ENCODE data around the gene LBP. TPM values are rescaled to one million over a fixed set of nuclear protein-coding genes. Genes with fewer than 3 reads are reported as not detected.

LBP gene
- total and polyA plus RNA-seq, 2 donors (not counting 1 experiment from before 2014, with no cell fraction given) = 0.08 to 0.17 TPM

- no peak overlapping the region for H3K4me3 ChIP-seq (replicated peaks in 1 of 4; ENCODE audit: control extremely low read depth in 1 of 4, insufficient read depth in 1 of 4, low read depth in 3 of 4, low read length in 4 of 4)
- no peak for TF ChIP-seq EZH2 (IDR thresholded peaks at IDR 0.05; ENCODE audit: low read length, missing control alignments)
- no peak for TF ChIP-seq CTCF (conservative IDR thresholded peaks at IDR 0.05 in 1 of 2, IDR thresholded peaks at IDR 0.05 in 1 of 2; ENCODE audit: low read depth in 1 of 2, low read length in 2 of 2)
- DNase-seq (ENCODE audit: low read depth in 2 of 2) = no peak
- no peaks in the 10 kb centered on the region for H3K79me2 ChIP-seq (ENCODE audit: control insufficient read depth, insufficient read depth, low read length)
- no peak overlapping the region for H2AFZ ChIP-seq (ENCODE audit: low read length)
- no peak overlapping the region for H3K9ac ChIP-seq (ENCODE audit: insufficient read depth, low read length)
- H3K9me3 ChIP-seq (ENCODE audit: control insufficient read depth, insufficient read depth, low read depth, low read length) = no peaks in the 10 kb centered on the region
- no peaks in the 10 kb centered on the region for H4K20me1 ChIP-seq (ENCODE audit: control insufficient read depth, extremely low read depth, insufficient read depth, low read length)
- H3K27me3 ChIP-seq (ENCODE audit: control insufficient read depth, insufficient read depth, low read length) = peaks cover 15% of the 10 kb centered on the region
- no peak overlapping the region for H3K27ac ChIP-seq (ENCODE audit: insufficient read depth, low read length)
- no peaks in the 10 kb centered on the region for H3K36me3 ChIP-seq (ENCODE audit: control insufficient read depth, insufficient read depth, low read length)
- no peak overlapping the region for H3K4me2 ChIP-seq (ENCODE audit: extremely low read depth, insufficient read depth, low read length)
- H3K4me1 ChIP-seq (ENCODE audit: control insufficient read depth, extremely low read depth, insufficient read depth, low read length) = no peaks in the 10 kb centered on the region
Measured at GRCh38 chr20:38383147-38383546, 36.9 kb downstream of the LBP start.

- Histone ChIP-seq H3K4me2 (ENCODE audit: extremely low read depth, insufficient read depth, low read length) (no peak overlapping the region), H3K9ac (ENCODE audit: insufficient read depth, low read length) (no peak overlapping the region), H3K36me3 (ENCODE audit: control insufficient read depth, insufficient read depth, low read length) (no peaks in the 10 kb centered on the region), H3K27ac (ENCODE audit: insufficient read depth, low read length) (no peak overlapping the region), H3K79me2 (ENCODE audit: control insufficient read depth, insufficient read depth, low read length) (no peaks in the 10 kb centered on the region), H2AFZ (ENCODE audit: low read length) (no peak overlapping the region), H3K9me3 (ENCODE audit: control insufficient read depth, insufficient read depth, low read depth, low read length) (no peaks in the 10 kb centered on the region), H4K20me1 (ENCODE audit: control insufficient read depth, extremely low read depth, insufficient read depth, low read length) (no peaks in the 10 kb centered on the region), H3K4me3 (replicated peaks in 1 of 4; ENCODE audit: control extremely low read depth in 1 of 4, insufficient read depth in 1 of 4, low read depth in 3 of 4, low read length in 4 of 4) (no peak overlapping the region), H3K27me3 (ENCODE audit: control insufficient read depth, insufficient read depth, low read length) (peaks cover 16% of the 10 kb centered on the region), H3K4me1 (ENCODE audit: control insufficient read depth, extremely low read depth, insufficient read depth, low read length) (no peaks in the 10 kb centered on the region)
- TF ChIP-seq EZH2 (IDR thresholded peaks at IDR 0.05; ENCODE audit: low read length, missing control alignments) (no peak), CTCF (conservative IDR thresholded peaks at IDR 0.05 in 1 of 2, IDR thresholded peaks at IDR 0.05 in 1 of 2; ENCODE audit: low read depth in 1 of 2, low read length in 2 of 2) (no peak)
- DNase-seq (ENCODE audit: low read depth in 2 of 2) = no peak
Measured at GRCh38 chr20:38386004-38386403, 39.7 kb downstream of the LBP start.

- Histone ChIP-seq H4K20me1 (ENCODE audit: control insufficient read depth, extremely low read depth, insufficient read depth, low read length) (no peaks in the 10 kb centered on the region), H3K27me3 (ENCODE audit: control insufficient read depth, insufficient read depth, low read length) (peaks cover 16% of the 10 kb centered on the region), H3K36me3 (ENCODE audit: control insufficient read depth, insufficient read depth, low read length) (no peaks in the 10 kb centered on the region), H3K27ac (ENCODE audit: insufficient read depth, low read length) (no peak overlapping the region), H2AFZ (ENCODE audit: low read length) (no peak overlapping the region), H3K4me1 (ENCODE audit: control insufficient read depth, extremely low read depth, insufficient read depth, low read length) (no peaks in the 10 kb centered on the region), H3K79me2 (ENCODE audit: control insufficient read depth, insufficient read depth, low read length) (no peaks in the 10 kb centered on the region), H3K9me3 (ENCODE audit: control insufficient read depth, insufficient read depth, low read depth, low read length) (no peaks in the 10 kb centered on the region), H3K4me3 (replicated peaks in 1 of 4; ENCODE audit: control extremely low read depth in 1 of 4, insufficient read depth in 1 of 4, low read depth in 3 of 4, low read length in 4 of 4) (no peak overlapping the region), H3K9ac (ENCODE audit: insufficient read depth, low read length) (no peak overlapping the region), H3K4me2 (ENCODE audit: extremely low read depth, insufficient read depth, low read length) (no peak overlapping the region)
- TF ChIP-seq EZH2 (IDR thresholded peaks at IDR 0.05; ENCODE audit: low read length, missing control alignments) (no peak), CTCF (conservative IDR thresholded peaks at IDR 0.05 in 1 of 2, IDR thresholded peaks at IDR 0.05 in 1 of 2; ENCODE audit: low read depth in 1 of 2, low read length in 2 of 2) (no peak)
- no peak for DNase-seq (ENCODE audit: low read depth in 2 of 2)
Measured at GRCh38 chr20:38386851-38387250, 40.6 kb downstream of the LBP start.

All from fibroblast of lung (primary cell).